BLaER1 treated with 17β-estradiol and CSF1 and Interleukin-3, amounts not matched to agents 10 nM and 100 nM (cell line): ENCODE results near the gene PBXIP1.
"Not testable (repeated sequence)": the region's sequence is repeated elsewhere in the genome, so short reads cannot be mapped to it uniquely, and the experiment has no call there.

Experiments
- H3K27ac ChIP-seq, 11 experiments: shearing (Covaris generic); formaldehyde crosslinking; 2 replicates each; pipeline ENCODE4 v1.8.1; 2022
- H3K27me3 ChIP-seq, 11 experiments: shearing (Covaris generic); formaldehyde crosslinking; 2 replicates each; pipeline ENCODE4 v1.8.1; 2022
- H3K36me3 ChIP-seq, 11 experiments: shearing (Covaris generic); formaldehyde crosslinking; 2 replicates each; pipeline ENCODE4 v1.8.1; 2022
- H3K4me1 ChIP-seq, 10 experiments: shearing (Covaris generic); formaldehyde crosslinking; 2 replicates each; pipeline ENCODE4 v1.8.1; 2022
- H3K4me2 ChIP-seq, 11 experiments: shearing (Covaris generic); formaldehyde crosslinking; 2 replicates each; pipeline ENCODE4 v1.8.1; 2022
- H3K4me3 ChIP-seq, 10 experiments: shearing (Covaris generic); formaldehyde crosslinking; 2 replicates each; pipeline ENCODE4 v1.8.1; 2022
- H3K9ac ChIP-seq, 11 experiments: shearing (Covaris generic); formaldehyde crosslinking; 2 replicates each; pipeline ENCODE4 v1.8.1; 2022
- H3K9me3 ChIP-seq, 11 experiments: shearing (Covaris generic); formaldehyde crosslinking; replicated peaks in 1 of 11; 2 replicates each; pipeline ENCODE4 v1.8.1; 2022
- H4K20me1 ChIP-seq, 11 experiments: shearing (Covaris generic); formaldehyde crosslinking; 2 replicates each; pipeline ENCODE4 v1.8.1; 2022
- Cebpa-rat ChIP-seq, 11 experiments: shearing (Covaris generic); IDR thresholded peaks; 2 replicates each; pipeline ENCODE4 v1.8.1; 2022

PBXIP1 gene

DNA sequence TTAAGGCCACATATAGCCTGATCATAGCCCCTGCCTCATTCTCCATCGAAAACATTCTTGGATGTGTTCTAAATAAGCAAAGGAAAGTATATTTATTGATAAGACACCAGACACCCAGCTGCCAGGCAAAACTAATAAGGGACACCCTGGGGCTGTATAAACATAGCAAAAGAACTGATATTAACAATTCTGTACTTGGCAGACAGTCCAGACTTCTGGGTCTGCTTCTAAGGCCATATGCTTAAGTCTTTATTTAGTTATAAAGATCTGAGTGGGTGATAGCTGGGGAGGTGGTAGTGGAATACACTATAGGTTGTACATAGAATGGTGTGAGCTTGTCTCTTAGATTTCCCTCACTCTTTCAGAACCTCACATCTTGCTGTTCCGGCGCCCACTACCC is 22.5 kb upstream of the PBXIP1 start:
- peak overlapping the region in 7 of 11 experiments; percentile 38 to 99 (median 74); a peak in 6 of 22 replicates for H3K9ac ChIP-seq
- H3K4me3 ChIP-seq, result no peak overlapping the region
- peak overlapping the region in 7 of 11 experiments; percentile 7 to 98 (median 94); a peak in 8 of 22 replicates for H3K27ac ChIP-seq
- H3K27me3 ChIP-seq, result no peaks in the 10 kb centered on the region
- H3K9me3 ChIP-seq, result no peaks in the 10 kb centered on the region
- H3K4me2 ChIP-seq, result peak overlapping the region; percentile 26 to 95 (median 91); a peak in 15 of 22 replicates
- H3K4me1 ChIP-seq, result peaks cover 32 to 51% (median 37%) of the 10 kb centered on the region in 10 experiments
- H4K20me1 ChIP-seq, result peaks cover 0 to 2% (median 0%) of the 10 kb centered on the region in 11 experiments; a peak in 3 of 22 replicates
- TF ChIP-seq Cebpa-rat (IDR thresholded peaks at IDR 0.05), result no peak
- peaks cover 0 to 52% (median 33%) of the 10 kb centered on the region in 11 experiments; a peak in 19 of 22 replicates for H3K36me3 ChIP-seq

DNA sequence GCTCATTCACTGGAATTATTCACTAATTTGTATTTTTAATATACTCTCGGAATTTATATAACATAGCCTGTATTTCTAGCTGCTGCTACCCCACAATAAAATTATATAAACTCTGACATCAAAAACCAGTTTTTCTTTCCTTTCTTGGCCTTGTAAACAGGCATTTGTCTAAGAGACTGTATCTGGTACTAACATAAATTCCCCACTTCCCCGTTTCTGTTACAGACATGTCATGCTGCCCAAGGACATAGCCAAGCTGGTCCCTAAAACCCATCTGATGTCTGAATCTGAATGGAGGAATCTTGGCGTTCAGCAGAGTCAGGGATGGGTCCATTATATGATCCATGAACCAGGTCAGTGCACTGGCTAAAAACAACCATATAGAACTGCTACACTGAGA is 21.9 kb upstream of the PBXIP1 start:
- not testable (repeated sequence) for H3K4me3 ChIP-seq, H3K9me3 ChIP-seq, H3K27me3 ChIP-seq, H4K20me1 ChIP-seq
- Histone ChIP-seq H3K36me3 (peaks cover 0 to 52% (median 33%) of the 10 kb centered on the region in 11 experiments; a peak in 19 of 22 replicates), H3K4me1 (peaks cover 38 to 56% (median 43%) of the 10 kb centered on the region in 10 experiments), H3K4me2 (peak overlapping the region; percentile 81 to 95 (median 91); a peak in 21 of 22 replicates), H3K9ac (peak overlapping the region; percentile 42 to 99 (median 91); a peak in 13 of 22 replicates), H3K27ac (peak overlapping the region in 10 of 11 experiments; percentile 7 to 98 (median 77); a peak in 17 of 22 replicates)

DNA sequence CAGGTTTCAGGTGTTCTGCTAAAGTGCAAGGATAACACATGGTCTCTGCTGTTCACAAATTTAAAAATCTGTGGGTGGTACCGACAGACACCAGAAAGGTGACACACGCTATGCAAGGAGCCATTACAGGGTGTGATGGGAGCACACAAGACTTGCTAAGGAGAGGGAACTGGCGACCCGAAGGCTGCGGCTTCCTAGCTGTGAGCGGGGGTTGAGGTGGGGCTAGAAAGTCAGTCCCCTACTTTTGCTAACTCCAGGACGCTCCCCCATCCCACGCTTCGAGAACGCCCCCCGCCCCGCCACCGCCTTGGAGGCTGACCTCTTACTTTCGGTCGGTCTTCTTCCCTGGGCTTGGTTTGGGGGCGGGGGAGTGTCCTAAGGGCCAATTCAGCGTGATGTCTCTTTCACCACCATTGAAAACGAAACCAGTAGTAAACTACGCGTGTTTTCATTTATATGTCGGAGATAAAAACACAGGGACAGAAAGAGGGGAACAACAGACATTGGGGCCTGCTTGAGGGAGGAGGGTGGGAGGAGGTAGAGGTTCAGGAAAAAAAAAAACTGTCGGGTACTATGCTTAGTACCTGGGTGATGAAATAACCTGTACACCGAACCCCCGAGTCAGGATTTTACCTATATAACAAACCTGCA is 19.6 kb upstream of the PBXIP1 start:
- Histone ChIP-seq H4K20me1 (peaks cover 4 to 28% (median 20%) of the 10 kb centered on the region in 11 experiments; a peak in 16 of 22 replicates), H3K4me3 (peak overlapping the region; percentile 64 to 86 (median 69)), H3K36me3 (peaks cover 0 to 39% (median 25%) of the 10 kb centered on the region in 11 experiments; a peak in 19 of 22 replicates), H3K9ac (peak overlapping the region; percentile 79 to 99 (median 91)), H3K27me3 (no peaks in the 10 kb centered on the region), H3K4me2 (peak overlapping the region; percentile 81 to 95 (median 91)), H3K9me3 (no peaks in the 10 kb centered on the region), H3K4me1 (peaks cover 50 to 61% (median 55%) of the 10 kb centered on the region in 10 experiments), H3K27ac (peak overlapping the region; percentile 65 to 100 (median 96))
- no peak for TF ChIP-seq Cebpa-rat (IDR thresholded peaks at IDR 0.05)

DNA sequence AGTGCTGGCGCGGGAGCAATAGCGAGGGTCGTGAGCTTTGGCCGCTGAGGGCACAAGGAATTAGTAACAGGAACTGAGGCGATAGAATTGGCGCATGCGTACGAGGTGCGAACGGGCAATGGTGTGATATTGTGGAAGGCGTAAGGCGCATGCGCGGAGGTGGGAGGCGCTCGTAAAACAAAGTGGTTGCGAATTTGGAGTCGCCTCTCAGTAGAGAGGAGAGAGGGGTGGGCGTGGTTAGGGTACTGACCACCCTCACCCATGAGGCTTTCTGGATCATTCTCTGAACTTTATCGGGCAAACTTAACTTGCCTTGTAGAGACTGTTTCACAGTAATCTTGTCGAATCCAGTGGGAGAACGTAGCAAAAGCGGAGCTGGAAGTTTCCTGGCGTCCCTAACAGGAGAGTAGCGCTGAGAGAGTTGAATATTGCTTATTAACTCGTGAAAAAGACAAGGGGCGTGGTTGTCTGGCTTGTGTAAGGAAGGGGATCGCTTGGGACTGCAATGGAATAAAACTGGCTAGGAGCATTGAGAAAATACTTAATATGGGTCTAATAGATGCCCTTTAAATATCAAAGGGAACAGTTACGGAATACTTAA is 19.0 kb upstream of the PBXIP1 start:
- Histone ChIP-seq H3K4me3 (peak overlapping the region; percentile 64 to 86 (median 69)), H3K36me3 (peaks cover 0 to 33% (median 19%) of the 10 kb centered on the region in 11 experiments; a peak in 19 of 22 replicates), H3K27ac (peak overlapping the region; percentile 65 to 100 (median 96)), H3K9ac (peak overlapping the region; percentile 79 to 99 (median 91)), H3K9me3 (no peaks in the 10 kb centered on the region), H4K20me1 (peaks cover 10 to 35% (median 26%) of the 10 kb centered on the region in 11 experiments; a peak in 17 of 22 replicates), H3K4me2 (peak overlapping the region; percentile 81 to 95 (median 91)), H3K4me1 (peaks cover 57 to 67% (median 61%) of the 10 kb centered on the region in 10 experiments), H3K27me3 (no peaks in the 10 kb centered on the region)
- TF ChIP-seq Cebpa-rat (IDR thresholded peaks at IDR 0.05), result no peak

DNA sequence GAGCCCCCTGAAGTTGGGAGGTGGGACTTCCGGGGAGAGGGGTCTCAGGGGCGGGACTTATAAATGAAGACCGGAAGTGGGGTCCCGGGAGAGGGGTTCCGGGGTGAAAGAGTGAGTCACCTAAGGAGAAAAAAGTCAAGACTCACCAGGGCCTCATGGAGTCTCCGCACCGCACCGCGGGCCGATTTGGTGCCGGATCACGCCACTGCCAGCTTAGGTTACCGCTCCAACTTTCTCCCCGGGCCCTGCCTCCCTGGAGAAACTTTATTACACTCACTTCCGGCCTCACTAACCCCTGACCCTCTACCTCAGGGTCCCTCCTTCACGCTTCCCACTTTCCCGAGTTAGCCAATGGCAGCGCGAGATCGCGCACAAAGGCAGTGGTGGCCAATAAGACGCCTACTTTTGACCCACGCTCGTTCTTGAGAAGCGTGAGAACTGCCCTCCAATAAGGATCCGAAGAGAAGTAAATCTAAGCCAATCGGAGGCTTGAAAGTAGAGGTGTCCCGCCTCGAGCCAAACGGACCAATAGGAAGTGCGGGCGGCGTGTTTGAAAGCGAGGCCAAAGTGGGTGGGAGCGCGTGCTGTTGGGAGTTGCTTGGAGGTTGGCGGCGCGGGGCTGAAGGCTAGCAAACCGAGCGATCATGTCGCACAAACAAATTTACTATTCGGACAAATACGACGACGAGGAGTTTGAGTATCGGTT is 18.4 kb upstream of the PBXIP1 start, which contains the start of gene CKS1B:
Gene CKS1B (plus strand): TSS at position 580 of the 706 bp plus-strand sequence. CDS start 65 bp downstream, at position 645.
- H3K4me1 ChIP-seq, result peaks cover 63 to 70% (median 68%) of the 10 kb centered on the region in 10 experiments
- no peak for TF ChIP-seq Cebpa-rat (IDR thresholded peaks at IDR 0.05)
- H3K4me3 ChIP-seq, result peak within 1 kb of the TSS; percentile 64 to 86 (median 69)
- H3K4me2 ChIP-seq, result peak within 1 kb of the TSS; percentile 89 to 100 (median 98)
- H3K36me3 ChIP-seq, result peaks cover 0 to 30% (median 16%) of the 10 kb centered on the region in 11 experiments; a peak in 20 of 22 replicates
- H3K27me3 ChIP-seq, result no peaks in the 10 kb centered on the region
- H3K9ac ChIP-seq, result peak within 1 kb of the TSS; percentile 87 to 99 (median 92)
- H3K9me3 ChIP-seq, result no peaks in the 10 kb centered on the region
- H3K27ac ChIP-seq, result peak within 1 kb of the TSS; percentile 89 to 100 (median 96)
- peaks cover 11 to 41% (median 29%) of the 10 kb centered on the region in 11 experiments; a peak in 18 of 22 replicates for H4K20me1 ChIP-seq

DNA sequence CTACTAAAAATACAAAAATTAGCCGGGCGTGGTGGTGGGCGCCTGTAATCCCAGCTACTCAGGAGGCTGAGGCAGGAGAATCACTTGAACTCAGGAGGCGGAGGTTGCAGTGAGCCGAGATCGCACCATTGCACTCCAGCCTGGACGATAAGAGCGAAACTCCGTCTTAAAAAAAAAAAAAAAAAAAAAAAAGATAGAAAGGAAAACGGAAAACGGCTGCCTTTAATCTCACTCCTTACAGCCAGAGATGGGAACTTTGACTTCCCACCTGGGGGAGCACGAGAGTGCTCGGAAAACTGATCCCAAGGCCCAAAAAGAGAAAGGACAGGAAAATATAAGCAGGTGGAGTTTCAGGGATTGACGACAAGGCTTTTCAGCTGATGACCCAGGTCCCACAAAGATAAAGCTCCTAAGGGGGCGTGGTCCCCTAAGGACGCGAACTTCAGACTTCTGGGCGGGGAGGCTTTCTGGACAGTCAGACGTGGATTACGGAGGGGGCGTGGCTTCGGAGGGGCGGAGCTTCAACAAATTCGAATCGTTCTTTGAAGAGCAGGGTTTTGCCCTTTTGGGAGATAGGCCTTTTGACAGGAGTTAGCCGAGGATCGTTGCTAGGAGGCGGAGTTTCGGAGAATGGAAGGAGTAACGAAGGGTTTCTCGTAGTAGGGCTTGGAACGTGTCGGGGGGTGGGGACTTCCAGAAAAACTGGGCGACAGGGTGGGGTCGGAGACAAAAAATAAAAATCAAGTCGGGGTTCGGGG is 17.6 kb upstream of the PBXIP1 start:
- peak overlapping the region; percentile 87 to 99 (median 92) for H3K9ac ChIP-seq
- no peak for TF ChIP-seq Cebpa-rat (IDR thresholded peaks at IDR 0.05)
- H3K27me3 ChIP-seq, result no peaks in the 10 kb centered on the region
- peak overlapping the region; percentile 89 to 100 (median 96) for H3K27ac ChIP-seq
- peaks cover 71 to 77% (median 75%) of the 10 kb centered on the region in 10 experiments for H3K4me1 ChIP-seq
- H3K4me2 ChIP-seq, result peak overlapping the region; percentile 89 to 100 (median 98)
- no peaks in the 10 kb centered on the region for H3K9me3 ChIP-seq
- H3K36me3 ChIP-seq, result peaks cover 5 to 30% (median 19%) of the 10 kb centered on the region in 11 experiments
- H3K4me3 ChIP-seq, result peak overlapping the region; percentile 64 to 86 (median 69)
- peaks cover 11 to 48% (median 36%) of the 10 kb centered on the region in 11 experiments; a peak in 18 of 22 replicates for H4K20me1 ChIP-seq

DNA sequence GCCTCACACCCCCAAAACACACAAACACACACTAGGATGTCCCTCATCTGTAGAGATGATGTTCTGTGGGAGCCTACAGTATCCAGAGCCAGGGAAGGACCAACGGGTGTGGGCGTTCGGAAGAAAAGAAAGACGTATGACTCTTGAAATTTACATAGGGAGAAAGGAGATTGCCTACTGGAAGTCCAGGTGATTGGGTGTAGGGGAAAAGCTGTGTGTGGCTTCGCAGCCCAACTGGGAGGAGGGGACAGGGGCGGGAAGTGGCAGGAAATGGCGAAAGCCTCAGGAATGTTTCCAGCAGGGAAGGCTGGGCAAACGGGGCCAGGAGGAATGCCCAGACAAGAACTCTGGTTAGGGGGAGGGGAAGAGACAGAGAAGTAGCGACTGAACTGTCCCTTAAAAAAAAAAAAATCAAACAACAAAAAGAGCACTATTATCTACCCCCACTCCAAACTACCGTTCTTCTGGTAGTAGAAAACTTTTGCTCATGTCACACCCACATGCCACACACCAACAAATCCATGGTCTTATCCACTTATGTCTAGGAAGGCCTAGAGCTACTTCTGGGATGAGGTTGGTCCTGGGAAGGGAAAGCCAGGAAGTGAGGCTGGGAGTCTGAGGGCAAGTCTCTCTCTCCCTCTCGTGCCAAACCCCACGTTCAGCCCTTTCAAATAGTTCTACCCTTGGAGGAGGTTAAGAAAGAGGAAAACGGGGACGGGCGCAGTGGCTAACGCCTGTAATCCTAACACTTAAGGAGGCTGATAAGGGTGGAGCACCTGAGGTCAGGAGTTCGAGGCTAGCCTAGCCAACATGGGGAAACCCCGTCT is 16.8 kb upstream of the PBXIP1 start:
- no peak for TF ChIP-seq Cebpa-rat (IDR thresholded peaks at IDR 0.05)
- Histone ChIP-seq H3K4me2 (peak overlapping the region; percentile 89 to 100 (median 98)), H3K27me3 (no peaks in the 10 kb centered on the region), H3K4me1 (peaks cover 65 to 77% (median 74%) of the 10 kb centered on the region in 10 experiments), H3K9me3 (no peaks in the 10 kb centered on the region), H3K36me3 (peaks cover 13 to 30% (median 19%) of the 10 kb centered on the region in 11 experiments), H3K9ac (peak overlapping the region; percentile 87 to 99 (median 92); a peak in 21 of 22 replicates), H4K20me1 (peaks cover 11 to 54% (median 38%) of the 10 kb centered on the region in 11 experiments; a peak in 18 of 22 replicates), H3K4me3 (peak overlapping the region; percentile 64 to 86 (median 69)), H3K27ac (peak overlapping the region in 10 of 11 experiments; percentile 9 to 100 (median 92); a peak in 18 of 22 replicates)
